Measurements from ENCODE around the gene BMP4. TPM values are rescaled to one million over a fixed set of nuclear protein-coding genes. Genes with fewer than 3 reads are reported as not detected.

The BMP4 gene
- polyA plus RNA-seq, 5 donors, result 73.3 to 100 (median 87.8) TPM

- peak in 1 of 2 donors; percentile 59 for DNase-seq
Observed at GRCh38 chr14:53900499-53900898, 56.1 kb downstream of the BMP4 start.

All from right lung (tissue), 5 donors.